ENCODE results near the gene ATG2A. TPM values are rescaled to one million over a fixed set of nuclear protein-coding genes. Genes with fewer than 3 reads are reported as not detected.

The ATG2A gene
- total RNA-seq, 2 donors from 2014 or later = 30.6 to 32.8 TPM

- Histone ChIP-seq H3K4me1 (no peaks in the 10 kb centered on the region), H3K27me3 (no peaks in the 10 kb centered on the region), H3K9ac (ENCODE audit: low read depth in 2 of 2, low read length in 2 of 2) (no peak overlapping the region), H3K9me3 (no peaks in the 10 kb centered on the region), H3K36me3 (peaks cover 5% of the 10 kb centered on the region), H3K27ac (no peak overlapping the region), H3K4me3 (no peak overlapping the region)
- TF ChIP-seq, protein P1, sequence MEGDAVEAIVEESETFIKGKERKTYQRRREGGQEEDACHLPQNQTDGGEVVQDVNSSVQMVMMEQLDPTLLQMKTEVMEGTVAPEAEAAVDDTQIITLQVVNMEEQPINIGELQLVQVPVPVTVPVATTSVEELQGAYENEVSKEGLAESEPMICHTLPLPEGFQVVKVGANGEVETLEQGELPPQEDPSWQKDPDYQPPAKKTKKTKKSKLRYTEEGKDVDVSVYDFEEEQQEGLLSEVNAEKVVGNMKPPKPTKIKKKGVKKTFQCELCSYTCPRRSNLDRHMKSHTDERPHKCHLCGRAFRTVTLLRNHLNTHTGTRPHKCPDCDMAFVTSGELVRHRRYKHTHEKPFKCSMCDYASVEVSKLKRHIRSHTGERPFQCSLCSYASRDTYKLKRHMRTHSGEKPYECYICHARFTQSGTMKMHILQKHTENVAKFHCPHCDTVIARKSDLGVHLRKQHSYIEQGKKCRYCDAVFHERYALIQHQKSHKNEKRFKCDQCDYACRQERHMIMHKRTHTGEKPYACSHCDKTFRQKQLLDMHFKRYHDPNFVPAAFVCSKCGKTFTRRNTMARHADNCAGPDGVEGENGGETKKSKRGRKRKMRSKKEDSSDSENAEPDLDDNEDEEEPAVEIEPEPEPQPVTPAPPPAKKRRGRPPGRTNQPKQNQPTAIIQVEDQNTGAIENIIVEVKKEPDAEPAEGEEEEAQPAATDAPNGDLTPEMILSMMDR (IDR thresholded peaks at IDR 0.05) = no peak
- intact Hi-C loops (cut with DNase I) = no loop called here
- no peak for DNase-seq
Observed at GRCh38 chr11:64902102-64902900, 14.7 kb downstream of the ATG2A start.

DNA sequence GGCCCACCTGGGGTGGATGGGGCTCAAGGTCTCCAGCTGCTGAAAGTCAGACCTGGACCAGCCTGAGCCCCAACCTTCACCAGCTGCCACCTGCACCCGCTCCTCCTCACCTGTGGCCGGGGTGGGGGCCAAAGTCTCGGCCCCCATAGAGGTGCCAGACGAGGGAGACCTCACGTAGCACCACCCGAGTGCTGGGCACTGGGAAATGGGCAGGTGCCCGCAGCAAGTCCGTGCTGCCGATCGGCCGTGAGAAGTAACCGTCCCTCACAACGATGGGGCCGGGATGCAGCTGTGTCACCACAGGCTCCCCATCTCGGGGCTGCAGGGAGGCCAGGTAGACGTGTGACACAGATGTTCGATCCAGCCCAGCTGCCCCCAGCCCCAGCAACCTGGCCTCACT lies 16.2 kb downstream of the ATG2A start:
- DNase-seq = no peak
- Histone ChIP-seq H3K27me3 (no peaks in the 10 kb centered on the region), H3K36me3 (peaks cover 5% of the 10 kb centered on the region), H3K9ac (ENCODE audit: low read depth in 2 of 2, low read length in 2 of 2) (no peak overlapping the region), H3K4me1 (no peaks in the 10 kb centered on the region), H3K9me3 (no peaks in the 10 kb centered on the region), H3K27ac (no peak overlapping the region), H3K4me3 (no peak overlapping the region)
- intact Hi-C loops (cut with DNase I) = no loop called here
- TF ChIP-seq, protein P1 (IDR thresholded peaks at IDR 0.05) = no peak

DNA sequence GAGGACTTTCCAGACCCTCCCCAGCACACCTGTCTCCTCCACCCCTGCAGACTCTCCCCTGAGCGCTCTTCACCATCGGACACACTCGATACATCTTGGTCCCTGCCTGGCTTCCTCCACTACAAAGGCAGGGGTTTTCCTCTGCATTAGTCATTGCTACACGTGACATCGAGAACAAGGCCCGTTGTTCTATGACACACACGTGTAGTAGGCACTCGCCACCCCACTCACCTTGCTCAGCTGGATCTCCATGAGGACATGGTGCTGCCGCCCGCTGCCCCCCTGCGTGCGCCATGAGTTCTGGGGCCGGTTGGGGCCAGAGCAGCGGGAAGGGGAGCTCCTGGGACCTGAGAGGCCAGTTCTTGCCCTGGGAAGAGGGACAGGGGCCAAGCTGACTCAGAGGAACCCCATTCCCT lies 16.7 kb downstream of the ATG2A start:
- no peak overlapping the region for H3K9ac ChIP-seq (ENCODE audit: low read depth in 2 of 2, low read length in 2 of 2)
- no peak for DNase-seq
- no peak overlapping the region for H3K4me3 ChIP-seq
- H3K4me1 ChIP-seq = no peaks in the 10 kb centered on the region
- no peak overlapping the region for H3K27ac ChIP-seq
- no peaks in the 10 kb centered on the region for H3K9me3 ChIP-seq
- TF ChIP-seq, protein P1 (IDR thresholded peaks at IDR 0.05) = no peak
- no peaks in the 10 kb centered on the region for H3K27me3 ChIP-seq
- H3K36me3 ChIP-seq = peaks cover 5% of the 10 kb centered on the region
- intact Hi-C loops (cut with DNase I) = no loop called here

GRCh38 chr11:64898541-64898940 lies 18.5 kb downstream of the ATG2A start:
- TF ChIP-seq, protein P1 (IDR thresholded peaks at IDR 0.05) = no peak
- no peak overlapping the region for H3K27ac ChIP-seq
- no peaks in the 10 kb centered on the region for H3K27me3 ChIP-seq
- no peaks in the 10 kb centered on the region for H3K9me3 ChIP-seq
- no peak for DNase-seq
- no peak overlapping the region for H3K9ac ChIP-seq (ENCODE audit: low read depth in 2 of 2, low read length in 2 of 2)
- no peak overlapping the region for H3K4me3 ChIP-seq
- intact Hi-C loops (cut with DNase I) = no loop called here
- no peaks in the 10 kb centered on the region for H3K4me1 ChIP-seq
- H3K36me3 ChIP-seq = peaks cover 2% of the 10 kb centered on the region

DNA sequence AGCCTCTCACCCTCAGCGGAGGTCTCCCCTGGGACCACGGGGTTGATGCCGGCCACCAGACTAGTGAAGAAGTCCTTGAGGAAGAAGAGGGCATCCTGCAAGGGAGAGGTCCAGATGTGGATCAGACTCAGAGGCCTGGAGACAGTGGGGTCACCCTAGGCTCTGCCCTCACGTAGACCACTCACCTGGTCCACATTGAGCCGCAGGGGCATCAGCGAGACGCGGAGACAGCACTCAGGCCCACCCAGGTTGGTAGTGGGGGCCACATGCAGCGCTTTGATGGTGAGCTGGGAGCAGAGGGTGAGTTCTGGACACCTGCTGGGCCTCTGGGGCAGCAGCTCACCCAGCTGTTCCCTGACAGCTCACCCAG lies 18.9 kb downstream of the ATG2A start:
- intact Hi-C loops (cut with DNase I) = no loop called here
- TF ChIP-seq, protein P1 (IDR thresholded peaks at IDR 0.05) = no peak
- Histone ChIP-seq H3K4me3 (no peak overlapping the region), H3K27ac (no peak overlapping the region), H3K9ac (ENCODE audit: low read depth in 2 of 2, low read length in 2 of 2) (no peak overlapping the region), H3K36me3 (no peaks in the 10 kb centered on the region), H3K9me3 (no peaks in the 10 kb centered on the region), H3K4me1 (no peaks in the 10 kb centered on the region), H3K27me3 (no peaks in the 10 kb centered on the region)
- no peak for DNase-seq
